Activated CD8-positive, alpha-beta memory T cell treated with anti-CD3 and anti-CD28 coated beads for 1 hour (primary cell): ENCODE measurements around the gene WLS.
"Not testable (repeated sequence)": the region's sequence is repeated elsewhere in the genome, so short reads cannot be mapped to it uniquely, and the experiment has no call there.

ENCODE experiments used
- DNase-seq, 2 donors: peaks; one replicate each; pipeline ENCODE4 v3.0.0-alpha.2; 2020; ENCODE audit warnings: low read depth in 1 of 2; ENCODE audit errors: extremely low read depth in 1 of 2

WLS gene

DNA sequence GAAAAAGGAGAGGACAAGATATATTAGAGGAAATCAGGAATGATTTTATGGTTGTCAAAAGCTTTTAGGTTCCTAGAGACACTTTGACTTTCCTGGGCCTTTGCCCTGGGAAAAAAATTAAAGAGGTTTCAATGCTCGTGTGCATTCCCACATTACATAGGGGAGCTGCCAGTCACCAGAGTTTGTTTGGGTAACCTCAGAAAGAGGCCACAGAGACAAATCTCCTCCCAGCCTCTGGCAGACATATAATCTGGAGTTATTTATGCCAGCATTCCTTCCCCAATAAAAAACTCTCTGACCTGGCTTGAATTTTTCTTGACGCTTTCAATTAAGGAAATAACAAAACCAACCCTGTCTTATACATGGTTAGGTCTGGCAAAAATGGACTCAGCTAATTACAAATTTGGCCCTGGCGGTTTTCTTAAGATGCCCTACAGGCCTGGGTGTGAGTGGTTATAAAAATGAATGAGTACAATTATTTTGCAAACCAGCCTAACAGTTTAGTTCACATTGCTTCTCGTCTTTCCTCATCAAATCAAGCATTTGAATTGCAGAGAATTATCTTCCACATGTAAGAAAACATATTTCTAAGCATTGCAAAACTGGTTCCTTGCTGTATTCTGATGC, 63.7 kb downstream of the WLS start:
- DNase-seq = no peak

DNA sequence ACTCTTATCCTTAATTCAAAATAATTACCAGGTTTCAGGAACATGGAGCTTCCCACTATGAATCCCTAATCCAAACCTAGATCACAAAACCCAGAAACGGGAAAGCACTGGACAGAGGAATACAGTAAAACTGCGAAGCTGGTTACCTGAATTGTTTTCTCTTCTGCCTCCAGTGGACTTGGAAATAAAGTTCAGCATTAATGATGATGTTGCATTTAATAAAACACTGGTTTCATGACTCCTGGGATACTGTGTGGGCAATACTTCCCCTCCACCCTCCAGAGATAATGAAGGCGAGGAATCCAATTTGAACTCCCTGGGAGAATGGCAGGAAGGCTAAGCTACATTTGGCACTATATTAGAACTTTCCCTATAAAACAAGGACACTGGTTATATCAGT, 65.1 kb downstream of the WLS start:
- DNase-seq = no peak

DNA sequence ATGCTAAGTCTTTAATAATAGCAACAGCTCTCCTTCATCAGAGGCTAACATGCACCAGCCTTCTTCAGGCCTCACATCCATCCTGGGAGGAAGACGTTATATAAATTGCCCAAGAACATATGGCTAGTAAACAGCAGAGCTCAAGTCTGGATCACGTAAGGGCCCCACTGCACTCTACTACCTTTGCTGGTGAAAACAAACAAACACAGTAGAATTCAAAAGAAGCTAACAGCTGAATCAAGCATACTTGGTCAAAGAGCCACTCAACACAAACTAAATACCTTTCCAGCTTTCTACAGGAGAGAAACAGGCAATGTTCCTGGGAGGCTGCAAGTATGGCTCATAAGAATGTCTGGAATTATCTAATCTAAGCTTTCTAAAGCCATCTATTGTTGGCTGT, 66.0 kb downstream of the WLS start:
- no peak for DNase-seq

DNA sequence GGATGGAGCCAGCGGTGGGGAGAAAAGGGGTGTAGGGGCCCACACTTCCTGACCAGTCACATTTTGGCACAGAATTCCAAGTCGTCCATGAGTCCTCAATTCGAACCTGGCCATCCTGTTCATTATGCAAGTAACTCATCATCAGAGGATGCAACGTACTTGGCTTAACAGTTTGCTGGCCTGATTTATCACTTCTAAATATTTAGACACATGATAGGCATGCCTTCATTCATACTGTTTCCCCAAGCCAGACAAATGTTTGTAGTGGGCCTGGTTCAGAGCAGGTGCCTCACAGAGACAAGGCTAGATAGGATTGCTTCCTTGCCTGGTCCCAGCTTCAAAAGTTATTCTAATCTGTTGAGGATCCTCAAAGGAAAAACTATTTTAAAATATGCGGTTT, 66.7 kb downstream of the WLS start:
- DNase-seq = no peak

DNA sequence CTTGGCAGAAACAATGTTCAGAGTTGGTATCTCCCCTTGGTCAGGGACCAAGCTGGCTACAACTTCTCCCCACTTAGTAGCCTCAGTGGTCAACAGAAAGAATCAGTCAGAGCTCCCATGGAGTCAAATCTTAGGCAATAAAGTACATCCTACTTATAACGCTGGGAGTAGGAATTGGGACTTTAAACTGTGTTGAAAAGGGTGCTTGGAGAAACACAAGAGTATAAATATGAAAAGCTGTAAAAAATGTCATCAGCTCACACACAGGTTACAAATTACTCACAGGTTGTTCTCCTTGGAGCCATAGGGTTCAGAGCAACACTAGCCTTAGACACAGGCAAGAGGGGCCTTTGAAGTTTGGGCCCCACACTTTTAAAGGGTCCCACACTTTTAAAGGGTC, 67.4 kb downstream of the WLS start:
- DNase-seq = no peak

DNA sequence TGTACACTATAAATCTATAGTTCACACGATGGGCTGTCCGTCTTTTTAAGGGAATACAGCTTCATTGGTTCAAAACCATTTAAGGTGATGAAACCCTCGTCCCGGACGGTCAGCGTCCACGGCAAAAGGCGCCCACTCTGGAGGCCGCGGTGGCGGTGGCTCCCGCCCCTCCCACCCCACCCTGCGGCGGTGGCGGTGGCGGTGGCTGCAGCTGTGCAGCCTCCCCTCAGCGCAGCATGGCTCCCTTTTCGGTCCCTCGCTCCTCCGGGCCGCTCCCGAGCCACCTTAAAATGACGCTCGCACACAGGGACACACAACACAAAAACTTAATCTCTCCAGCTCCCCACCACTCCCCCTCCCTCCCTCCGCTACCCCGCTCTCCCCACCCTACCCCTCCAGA, 69.1 kb downstream of the WLS start:
- DNase-seq = no peak

DNA sequence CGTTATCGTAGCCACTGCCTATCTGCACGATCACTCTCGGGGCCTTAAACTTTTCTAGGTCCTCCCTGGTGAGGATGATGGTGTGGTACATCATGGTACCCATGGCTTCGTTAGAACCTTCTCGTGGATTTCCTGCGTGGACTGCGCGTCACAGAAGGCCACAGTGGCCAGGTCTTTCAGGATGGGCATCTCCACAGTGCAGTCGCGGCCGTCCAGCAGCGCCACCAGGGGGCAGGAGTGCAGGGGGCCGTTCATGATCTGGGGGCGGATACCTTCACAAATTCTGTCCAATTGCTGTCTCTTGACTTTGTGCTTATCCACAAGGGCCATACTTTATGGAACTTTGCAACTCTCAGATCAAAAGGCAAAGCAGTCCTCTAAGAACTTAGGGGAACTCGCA, 69.6 kb downstream of the WLS start:
- no peak for DNase-seq

DNA sequence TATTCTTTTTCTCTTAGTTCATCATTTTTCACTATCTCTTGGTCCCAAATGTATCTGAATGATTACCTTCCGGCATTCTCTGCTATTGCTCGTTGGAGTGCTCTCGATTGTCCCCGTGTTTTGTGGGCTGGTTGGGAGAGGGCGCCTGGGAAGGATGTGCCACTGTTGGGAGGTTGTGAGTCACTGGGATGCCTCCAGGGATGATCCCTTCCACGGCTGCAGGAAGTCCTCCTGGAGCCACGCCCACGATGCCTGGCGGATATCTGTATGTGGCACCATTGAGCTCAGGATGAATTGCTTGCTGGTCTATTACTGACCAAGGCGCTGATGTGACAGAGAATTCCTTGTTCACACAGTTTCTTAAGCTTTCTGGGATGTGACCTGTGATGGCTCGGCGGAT, 70.7 kb downstream of the WLS start:
- not testable (repeated sequence) for DNase-seq

DNA sequence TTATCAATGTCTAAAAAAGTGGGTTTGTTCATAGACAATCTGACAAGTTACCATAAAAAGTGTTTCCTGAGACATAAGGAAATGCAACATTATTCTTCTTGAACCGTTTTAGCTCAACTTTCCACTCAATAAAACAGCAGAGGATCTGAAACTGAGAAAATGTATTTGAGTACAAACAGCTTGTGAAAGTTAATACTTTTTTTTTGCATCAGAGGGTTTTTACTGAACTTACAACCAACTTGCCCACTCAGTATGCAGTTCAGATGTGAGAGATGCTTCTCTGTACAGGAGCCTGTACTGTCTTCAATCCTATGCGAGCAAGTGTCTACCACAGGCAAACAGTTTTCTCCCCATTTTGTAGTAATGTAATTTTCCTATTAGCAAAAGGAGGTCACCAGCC, 71.4 kb downstream of the WLS start:
- not testable (repeated sequence) for DNase-seq

DNA sequence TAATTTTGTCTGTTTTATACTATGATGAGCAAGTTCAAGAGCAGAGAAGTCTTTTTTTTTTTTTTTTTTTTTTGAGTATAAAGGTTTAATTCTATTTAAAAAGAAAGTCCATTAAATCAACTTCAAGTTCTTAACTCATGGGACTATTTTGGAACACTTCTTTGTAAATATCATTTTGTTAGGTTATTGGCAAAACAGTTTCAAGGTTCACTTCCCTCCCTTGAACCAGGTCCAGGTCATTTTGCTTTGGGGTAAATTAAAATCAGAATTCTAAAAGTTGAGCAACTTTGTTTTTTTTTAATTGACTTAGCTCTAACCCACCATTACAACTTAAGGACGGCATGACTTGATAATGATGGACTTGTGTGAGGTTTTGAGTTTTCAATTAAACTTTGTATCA, 72.3 kb downstream of the WLS start:
- DNase-seq = no peak

DNA sequence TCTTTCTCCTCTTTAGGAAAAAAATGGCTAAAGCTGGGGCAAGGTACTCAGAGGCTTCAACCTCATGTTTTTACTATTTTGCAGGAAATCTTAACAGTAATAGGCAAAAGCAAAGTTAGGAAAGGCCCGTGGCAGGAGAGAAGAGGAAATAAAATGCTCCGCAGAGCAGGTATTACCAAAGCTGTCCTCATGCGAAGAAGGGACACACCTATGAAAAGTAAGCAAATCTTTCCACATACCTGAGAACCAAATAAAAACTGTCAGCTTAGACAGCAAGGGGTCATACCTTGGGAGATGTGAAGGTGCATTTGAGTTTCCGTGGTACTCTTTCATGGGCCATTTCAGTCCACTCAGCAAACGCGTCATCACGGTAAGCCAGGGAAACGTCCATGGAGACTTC, 73.5 kb downstream of the WLS start:
- no peak for DNase-seq

DNA sequence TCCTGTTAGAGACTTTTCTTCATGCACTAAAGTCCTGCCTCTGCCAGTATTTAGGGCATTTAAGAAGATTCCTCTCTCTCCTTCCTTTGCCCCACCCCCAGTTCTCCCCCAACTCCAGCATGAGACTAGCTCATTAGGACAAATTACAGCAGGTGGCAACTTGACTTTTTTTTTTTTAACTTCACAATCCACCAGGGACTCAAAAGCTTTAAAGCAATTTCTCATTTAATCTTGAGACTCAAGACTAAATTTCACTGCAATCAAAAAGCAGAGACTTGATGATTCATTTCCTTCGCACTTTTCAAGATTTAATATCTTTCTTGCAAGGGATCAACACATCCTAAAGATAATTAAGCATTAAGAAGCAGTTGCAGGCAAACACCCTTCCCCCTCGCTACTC, 74.9 kb downstream of the WLS start:
- no peak for DNase-seq

DNA sequence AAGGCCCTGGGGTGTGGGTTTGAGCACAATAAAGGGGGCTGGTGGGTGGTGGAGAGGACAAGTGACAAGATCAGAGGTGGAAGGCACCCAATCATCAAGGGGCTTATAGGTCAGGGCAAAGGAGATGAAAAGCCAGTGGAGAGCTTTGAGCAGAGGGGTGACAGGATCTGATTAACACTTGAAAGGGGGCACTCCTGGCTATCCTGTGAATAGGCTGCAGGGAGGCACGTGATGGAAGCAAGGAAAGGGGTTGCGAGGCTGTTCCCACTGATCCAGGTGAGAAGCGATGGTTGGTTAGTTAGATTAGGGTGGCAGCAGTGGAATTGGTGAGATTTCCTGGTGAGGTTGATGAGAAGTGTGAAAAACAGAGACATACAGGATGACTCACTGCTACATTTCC, 80.6 kb downstream of the WLS start:
- no peak for DNase-seq

DNA sequence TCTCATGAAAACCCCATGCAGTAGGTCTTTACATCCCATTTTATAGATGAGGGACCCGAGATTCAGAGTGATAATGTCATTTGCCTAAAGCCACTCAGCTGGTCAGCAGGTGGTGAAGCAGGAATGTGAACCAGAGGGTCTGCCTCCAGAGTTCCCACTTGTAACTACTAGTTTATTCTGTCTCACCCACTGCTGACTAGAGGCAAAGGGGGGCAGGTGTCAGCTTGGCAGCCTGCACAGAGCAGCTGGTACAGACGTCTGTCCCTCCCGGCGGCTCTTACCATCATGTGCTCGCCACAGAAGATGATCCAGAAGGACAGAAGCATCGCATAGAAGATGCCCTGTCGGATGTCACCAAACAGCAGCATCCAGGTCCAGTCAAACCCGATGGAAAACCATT, 82.4 kb downstream of the WLS start:
- DNase-seq = no peak

DNA sequence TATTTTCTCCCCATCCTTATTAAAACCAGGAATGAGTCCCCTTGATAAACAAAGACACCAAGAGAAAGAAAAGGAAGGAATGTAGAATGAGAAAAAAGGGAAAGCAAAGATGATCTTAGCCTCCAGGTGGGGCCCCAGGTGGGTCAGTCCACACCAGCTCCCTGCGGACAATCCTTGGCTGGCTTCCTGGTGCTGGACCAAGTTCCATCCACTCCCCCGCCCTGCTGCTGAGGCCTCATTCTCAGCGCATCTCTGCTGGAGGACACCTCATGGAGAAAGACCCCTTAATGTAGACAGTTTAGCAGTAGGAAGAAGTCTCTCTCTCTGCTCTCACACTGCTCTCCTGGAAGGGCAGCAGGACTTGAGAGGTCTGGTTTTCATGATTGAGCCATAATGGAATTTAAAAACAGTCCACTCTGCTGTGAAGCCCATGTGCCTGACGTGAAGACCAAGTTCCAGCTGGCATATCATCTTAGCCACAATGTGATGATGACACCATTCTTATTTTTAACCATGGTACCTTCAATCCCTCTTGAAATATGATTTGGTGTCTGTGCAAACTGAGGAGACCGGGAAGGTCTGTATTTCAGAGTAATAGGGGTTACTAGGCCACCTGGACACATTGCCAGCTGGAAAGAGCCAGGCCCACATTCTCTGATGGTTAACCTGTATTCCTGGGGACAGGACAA, 83.1 kb downstream of the WLS start:
- DNase-seq = no peak

DNA sequence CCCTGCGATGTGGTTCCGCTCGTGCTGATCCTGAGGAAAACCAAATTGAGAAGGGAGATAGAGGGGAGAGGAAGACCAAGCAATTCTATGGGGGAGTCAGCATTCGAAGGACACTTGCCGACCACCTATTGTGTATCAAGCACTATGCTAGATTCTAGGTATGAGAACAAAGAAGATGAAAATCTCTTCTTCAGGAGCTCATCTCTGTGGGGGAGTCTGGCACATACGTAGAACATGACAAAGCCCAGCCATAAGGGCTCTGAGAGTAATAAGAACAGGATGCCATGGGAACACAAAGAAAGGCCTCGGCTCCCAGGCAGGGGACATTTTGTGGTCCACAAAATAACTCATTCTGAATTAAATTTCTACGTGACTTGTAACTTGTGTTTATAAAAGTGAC, 83.7 kb downstream of the WLS start:
- no peak for DNase-seq

DNA sequence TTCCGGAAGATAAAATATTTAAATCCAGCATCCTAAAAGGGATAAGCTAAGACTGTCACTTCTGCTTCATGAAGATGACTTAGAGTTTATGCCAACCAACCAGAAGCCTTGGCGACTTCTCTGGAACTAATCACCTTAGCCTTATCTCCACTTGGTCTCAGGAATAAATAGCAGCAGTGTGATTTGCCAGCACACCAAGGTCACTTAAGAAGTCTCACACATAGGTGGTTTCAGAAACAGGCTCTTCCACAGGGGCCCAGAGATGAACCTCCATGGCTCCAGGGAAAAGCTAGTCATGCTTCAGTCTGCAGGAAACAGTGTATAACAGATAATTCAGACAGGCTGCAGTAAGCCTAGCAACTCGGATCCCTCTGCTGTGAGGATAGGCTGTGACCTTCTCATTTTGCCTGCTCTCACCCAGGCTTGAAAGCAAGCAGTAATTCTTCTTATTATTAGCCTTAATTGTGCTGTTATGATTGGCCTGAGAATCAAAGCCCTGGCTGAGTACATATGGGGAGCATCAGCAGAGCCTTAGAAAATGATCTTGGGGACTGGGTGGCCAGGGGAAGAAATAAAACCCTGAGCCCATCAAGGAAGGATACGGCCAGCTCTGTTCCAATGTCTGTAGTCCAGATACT, 84.7 kb downstream of the WLS start:
- no peak for DNase-seq

DNA sequence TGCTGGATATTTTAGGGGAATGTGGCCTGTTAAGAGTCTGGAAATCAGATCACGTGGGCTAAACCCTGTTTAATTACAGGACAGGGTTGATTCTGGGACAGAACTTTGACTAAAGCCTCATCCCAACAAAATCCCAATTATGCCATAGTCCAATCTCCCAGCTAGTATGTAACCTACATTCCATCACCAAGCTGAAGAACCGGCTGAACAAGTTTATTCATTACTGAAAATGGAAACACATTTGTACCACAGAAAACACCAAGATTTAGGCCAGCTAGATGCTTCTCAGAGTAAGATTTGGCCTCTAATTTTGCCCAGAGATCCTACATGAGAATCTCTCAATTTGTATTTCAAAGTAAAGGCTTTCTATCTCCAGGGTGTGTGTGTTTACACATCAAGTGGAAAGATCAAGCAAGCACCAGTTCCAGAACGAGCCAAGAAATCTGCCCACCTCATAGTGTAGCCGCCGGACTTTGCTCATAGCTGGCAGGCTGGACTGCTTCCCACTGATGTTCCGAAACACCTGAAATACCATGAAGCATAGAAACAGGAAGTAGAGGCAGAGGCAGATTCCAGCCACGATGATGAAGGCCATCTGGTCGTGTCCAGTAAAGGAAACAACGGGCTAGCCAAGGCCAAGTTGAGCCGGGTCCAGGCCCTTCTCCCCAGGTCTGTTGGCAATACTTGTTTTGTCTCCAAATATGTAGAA, 86.8 kb downstream of the WLS start:
- no peak for DNase-seq

DNA sequence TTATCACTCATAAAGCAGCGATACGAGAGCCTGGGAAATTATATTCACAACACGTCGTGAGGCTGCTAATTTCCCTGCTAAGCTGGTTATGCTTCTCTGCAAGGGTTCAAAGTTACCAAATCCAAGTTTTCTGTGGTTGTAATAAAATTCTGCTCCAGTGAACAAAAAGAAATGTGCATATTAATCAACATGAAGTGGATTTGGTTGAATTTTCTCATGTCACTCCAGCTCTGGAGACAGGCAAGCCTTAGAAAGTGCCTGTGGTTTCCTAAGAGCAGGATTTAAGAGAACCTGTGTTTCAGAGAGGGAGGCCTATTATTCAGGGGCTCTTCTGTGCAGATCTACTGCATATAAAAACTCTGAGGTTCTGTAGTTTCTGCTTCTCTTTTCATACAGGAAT, 87.5 kb downstream of the WLS start:
- no peak for DNase-seq

DNA sequence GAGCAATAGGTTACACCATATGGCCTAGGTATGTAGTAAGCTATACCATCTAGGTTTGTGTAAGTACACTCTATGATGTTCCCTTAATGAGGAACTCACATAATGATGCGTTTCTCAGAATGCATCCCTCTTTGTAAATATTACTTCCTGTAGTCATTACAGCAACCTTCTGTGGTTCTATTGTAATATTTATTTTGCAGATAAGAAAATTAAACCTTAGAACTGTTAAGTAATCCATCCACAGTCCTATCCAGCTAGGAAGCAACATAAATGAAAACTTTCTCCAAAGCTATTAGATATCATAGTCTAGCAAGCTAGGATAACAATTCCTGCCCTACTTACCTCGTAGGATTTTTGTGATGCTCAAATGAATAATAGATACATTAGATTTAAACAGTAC, 88.7 kb downstream of the WLS start:
- DNase-seq = no peak

DNA sequence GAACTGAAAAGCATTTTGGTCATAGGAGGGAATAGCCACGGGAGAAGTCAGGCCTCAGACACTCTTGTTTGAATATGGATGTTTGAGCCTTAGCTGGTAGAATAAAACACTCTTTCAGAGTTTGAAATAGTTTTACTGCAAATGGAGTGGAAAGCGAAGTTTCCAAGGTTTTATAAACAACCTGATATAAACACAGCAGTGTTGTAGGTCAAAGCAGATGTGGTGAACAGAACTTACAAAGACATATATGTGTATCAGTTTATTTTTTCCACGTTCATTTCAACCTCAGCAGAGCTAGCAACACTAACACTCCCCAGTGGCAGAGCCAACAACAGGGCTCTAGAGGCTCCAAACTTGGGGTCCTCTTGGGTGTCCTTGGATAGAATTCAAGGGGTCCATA, 89.9 kb downstream of the WLS start:
- DNase-seq = no peak

DNA sequence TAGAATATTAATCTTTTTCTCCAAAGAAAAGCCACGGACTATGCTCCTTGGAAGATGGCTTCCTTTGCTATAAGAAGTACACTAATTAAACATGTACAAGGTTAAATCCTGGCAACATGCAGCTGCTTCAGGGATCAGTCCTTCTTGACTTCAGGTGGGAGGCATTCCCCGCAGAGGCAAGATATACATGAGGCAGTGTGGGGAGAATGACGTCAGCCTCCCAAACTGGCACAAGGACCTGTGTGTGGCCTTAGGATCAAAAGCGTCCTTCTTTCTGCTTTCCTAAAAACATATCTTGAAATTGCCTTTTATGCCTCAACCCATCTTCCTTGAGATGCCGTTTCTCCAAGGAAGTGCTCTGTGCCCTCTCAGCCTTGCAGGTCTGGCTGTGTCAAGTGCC, 90.3 kb downstream of the WLS start:
- no peak for DNase-seq
